GM03348 (cell line): ENCODE measurements around the gene RAVER1.
"Not testable (repeated sequence)": the region's sequence is repeated elsewhere in the genome, so short reads cannot be mapped to it uniquely, and the experiment has no call there.

ENCODE experiments used
- DNase-seq: peaks from one replicate; pipeline ENCODE4 v3.0.0; 2012; ENCODE audit warnings: low spot score

RAVER1 gene

DNA sequence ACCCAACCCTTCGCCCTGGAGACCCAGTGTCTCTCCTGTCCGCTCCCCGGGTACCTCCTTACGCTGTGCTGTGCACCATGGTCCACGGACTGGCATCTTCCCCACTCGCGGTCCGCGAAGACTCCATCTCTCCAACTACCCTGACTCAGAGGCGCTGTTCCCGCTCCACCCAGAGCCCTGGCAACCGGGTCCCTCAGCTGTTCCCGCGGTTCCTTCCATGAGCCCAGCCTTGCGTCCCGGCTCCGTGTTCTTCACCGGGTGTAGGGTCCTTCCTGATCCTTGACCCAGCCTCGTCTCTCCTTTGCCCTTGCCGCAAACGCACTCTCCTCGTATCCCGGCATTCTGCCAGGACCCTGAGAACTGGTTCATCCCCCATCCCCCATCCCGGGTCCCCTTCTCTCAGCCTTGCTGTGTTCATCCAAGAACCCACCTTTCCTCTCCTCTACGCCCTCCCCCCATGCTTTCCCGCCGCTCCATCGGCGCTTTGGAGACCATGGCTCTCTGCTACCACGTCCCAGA lies 42.9 kb downstream of the RAVER1 start:
- no peak for DNase-seq

DNA sequence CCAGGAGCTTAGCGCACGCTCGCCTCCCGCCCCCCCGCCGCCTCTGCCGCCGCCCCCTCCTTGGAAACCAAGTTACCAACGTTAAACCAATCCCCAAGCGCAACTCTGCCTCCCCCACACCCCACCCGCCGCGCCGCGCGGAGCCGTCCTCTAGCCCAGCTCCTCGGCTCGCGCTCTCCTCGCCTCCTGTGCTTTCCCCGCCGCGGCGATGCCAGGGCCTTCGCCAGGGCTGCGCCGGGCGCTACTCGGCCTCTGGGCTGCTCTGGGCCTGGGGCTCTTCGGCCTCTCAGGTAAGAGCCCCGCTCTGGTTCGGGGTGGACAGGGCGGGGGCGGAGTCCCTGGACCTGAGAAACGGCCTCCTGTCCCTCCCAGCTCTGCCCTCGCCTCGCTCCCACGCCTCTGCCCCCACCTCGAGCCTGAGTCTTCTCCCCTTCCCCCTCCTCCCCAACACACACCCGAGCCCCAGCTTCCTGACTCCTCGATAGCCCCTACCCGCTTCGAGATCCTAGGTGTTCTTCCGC lies 43.4 kb downstream of the RAVER1 start, which contains the start of gene ICAM5:
ICAM5 (plus strand) TSS at position 117 of the 521 bp plus-strand sequence; CDS start at position 209, 92 bp downstream.
- DNase-seq, result peak; percentile 50

DNA sequence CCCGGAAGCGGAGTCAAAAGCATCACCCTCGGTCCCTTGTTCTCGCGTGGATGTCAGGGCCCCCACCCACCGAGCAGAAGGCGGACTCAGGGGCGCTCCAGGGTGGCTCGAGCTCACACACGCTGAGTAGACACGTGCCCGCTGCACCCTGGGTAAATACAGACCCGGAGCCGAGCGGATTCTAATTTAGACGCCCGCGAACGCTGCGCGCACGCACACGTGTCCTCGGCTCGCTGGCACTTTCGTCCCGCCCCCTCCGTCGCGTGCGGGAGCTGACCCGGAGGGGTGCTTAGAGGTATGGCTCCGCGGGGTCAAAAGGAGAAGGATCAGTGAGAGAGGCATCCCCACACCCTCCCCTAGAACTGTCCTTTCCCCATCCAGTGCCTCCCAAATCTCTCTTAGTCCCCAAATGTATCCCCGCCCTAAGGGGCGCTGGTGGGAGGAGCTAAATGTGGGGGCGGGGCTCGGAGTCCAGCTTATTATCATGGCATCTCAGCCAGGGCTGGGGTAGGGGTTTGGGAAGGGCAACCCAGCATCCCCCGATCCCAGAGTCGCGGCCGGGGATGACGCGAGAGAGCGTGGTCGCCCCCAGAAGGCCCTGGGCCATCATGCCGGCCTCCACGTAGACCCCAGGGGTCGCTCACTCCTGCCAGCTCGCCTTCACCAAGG lies 44.0 kb downstream of the RAVER1 start:
- DNase-seq, result peak; percentile 64

DNA sequence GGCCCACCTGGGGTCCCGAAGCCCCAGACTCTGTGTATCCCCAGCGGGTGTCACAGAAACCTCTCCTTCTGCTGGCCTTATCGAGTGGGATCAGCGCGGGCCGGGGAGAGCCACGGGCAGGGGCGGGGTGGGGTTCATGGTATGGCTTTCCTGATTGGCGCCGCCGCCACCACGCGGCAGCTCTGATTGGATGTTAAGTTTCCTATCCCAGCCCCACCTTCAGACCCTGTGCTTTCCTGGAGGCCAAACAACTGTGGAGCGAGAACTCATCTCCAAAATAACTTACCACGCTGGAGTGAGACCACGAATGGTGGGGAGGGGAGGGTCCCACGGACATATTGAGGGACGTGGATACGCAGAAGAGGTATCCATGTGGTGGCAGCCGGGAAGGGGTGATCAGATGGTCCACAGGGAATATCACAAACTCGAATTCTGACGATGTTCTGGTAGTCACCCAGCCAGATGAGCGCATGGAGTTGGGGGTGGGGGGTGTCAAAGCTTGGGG lies 44.6 kb downstream of the RAVER1 start:
- peak; percentile 84 for DNase-seq

DNA sequence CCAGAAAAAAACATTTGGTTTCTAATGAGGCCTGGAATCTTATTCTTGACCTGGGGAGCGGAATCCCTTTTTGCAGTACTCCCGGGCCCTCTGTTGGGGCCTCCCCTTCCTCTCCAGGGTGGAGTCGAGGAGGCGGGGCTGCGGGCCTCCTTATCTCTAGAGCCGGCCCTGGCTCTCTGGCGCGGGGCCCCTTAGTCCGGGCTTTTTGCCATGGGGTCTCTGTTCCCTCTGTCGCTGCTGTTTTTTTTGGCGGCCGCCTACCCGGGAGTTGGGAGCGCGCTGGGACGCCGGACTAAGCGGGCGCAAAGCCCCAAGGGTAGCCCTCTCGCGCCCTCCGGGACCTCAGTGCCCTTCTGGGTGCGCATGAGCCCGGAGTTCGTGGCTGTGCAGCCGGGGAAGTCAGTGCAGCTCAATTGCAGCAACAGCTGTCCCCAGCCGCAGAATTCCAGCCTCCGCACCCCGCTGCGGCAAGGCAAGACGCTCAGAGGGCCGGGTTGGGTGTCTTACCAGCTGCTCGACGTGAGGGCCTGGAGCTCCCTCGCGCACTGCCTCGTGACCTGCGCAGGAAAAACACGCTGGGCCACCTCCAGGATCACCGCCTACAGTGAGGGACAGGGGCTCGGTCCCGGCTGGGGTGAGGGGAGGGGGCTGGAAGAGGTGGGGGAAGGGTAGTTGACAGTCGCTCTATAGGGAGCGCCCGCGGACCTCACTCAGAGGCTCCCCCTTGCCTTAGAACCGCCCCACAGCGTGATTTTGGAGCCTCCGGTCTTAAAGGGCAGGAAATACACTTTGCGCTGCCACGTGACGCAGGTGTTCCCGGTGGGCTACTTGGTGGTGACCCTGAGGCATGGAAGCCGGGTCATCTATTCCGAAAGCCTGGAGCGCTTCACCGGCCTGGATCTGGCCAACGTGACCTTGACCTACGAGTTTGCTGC lies 46.3 kb downstream of the RAVER1 start, which contains the start of gene ICAM4:
ICAM4 (plus strand) TSS at position 153 of the 935 bp plus-strand sequence; CDS start at position 211, 58 bp downstream.
- no peak for DNase-seq

DNA sequence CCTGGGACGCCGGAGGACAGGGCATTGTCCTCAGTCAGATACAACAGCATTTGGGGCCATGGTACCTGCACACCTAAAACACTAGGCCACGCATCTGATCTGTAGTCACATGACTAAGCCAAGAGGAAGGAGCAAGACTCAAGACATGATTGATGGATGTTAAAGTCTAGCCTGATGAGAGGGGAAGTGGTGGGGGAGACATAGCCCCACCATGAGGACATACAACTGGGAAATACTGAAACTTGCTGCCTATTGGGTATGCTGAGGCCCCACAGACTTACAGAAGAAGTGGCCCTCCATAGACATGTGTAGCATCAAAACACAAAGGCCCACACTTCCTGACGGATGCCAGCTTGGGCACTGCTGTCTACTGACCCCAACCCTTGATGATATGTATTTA lies 47.9 kb downstream of the RAVER1 start:
- no peak for DNase-seq

DNA sequence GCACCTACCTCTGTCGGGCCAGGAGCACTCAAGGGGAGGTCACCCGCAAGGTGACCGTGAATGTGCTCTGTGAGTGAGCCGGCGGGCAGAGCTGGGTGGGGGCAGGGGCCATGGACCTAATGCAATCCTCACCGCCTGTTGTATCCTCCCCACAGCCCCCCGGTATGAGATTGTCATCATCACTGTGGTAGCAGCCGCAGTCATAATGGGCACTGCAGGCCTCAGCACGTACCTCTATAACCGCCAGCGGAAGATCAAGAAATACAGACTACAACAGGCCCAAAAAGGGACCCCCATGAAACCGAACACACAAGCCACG lies 48.4 kb downstream of the RAVER1 start:
- DNase-seq, result no peak

DNA sequence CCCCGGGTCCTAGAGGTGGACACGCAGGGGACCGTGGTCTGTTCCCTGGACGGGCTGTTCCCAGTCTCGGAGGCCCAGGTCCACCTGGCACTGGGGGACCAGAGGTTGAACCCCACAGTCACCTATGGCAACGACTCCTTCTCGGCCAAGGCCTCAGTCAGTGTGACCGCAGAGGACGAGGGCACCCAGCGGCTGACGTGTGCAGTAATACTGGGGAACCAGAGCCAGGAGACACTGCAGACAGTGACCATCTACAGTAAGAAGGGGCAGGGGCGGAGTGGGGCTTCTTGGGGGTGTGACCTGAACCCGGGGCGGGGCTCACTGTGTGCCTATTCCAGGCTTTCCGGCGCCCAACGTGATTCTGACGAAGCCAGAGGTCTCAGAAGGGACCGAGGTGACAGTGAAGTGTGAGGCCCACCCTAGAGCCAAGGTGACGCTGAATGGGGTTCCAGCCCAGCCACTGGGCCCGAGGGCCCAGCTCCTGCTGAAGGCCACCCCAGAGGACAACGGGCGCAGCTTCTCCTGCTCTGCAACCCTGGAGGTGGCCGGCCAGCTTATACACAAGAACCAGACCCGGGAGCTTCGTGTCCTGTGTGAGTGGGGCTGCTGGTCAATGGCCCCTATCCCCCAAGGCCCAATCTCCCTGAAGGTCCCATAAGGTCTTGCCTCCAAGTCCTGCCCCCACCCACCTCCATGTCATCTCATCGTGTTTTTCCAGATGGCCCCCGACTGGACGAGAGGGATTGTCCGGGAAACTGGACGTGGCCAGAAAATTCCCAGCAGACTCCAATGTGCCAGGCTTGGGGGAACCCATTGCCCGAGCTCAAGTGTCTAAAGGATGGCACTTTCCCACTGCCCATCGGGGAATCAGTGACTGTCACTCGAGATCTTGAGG lies 49.0 kb downstream of the RAVER1 start:
- DNase-seq, result no peak

DNA sequence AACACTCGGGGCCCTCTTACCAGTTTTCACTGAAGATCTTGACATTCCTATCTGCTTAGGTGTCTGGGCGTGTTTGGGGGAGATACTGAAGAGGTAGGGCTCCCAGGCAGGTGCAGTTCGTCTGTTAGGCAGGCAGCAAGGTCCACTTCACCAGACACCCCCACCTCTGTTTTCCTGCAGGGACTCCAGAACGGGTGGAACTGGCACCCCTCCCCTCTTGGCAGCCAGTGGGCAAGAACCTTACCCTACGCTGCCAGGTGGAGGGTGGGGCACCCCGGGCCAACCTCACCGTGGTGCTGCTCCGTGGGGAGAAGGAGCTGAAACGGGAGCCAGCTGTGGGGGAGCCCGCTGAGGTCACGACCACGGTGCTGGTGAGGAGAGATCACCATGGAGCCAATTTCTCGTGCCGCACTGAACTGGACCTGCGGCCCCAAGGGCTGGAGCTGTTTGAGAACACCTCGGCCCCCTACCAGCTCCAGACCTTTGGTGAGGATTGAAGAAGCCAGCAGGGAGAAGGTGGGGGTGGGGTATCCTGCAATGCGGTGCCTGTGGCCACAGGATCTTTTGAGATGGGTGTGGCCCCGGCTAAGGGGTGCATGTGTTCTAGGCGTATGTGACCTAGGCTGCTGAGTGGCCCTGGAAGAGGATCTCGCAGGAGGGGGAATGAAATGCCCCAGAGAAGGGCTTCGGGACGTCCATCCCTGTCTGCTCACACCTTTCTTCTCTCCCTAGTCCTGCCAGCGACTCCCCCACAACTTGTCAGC lies 49.8 kb downstream of the RAVER1 start:
- no peak for DNase-seq

DNA sequence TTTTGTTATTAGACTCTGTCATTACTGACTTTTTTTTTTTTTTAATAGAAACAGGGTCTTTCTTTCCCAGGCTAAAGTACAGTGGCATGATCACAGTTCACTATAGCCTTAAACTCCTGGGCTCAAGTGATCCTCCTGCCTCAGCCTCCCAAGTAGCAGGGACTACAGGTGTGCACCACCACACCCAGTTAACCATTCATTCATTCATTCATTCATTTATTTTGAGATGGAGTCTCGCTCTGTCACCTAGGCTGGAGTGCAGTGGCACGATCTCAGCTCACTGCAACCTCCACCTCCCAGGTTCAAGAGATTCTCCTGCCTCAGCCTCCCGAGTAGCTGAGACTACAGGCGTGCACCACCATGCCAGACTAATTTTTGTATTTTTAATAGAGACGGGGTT lies 51.3 kb downstream of the RAVER1 start:
- not testable (repeated sequence) for DNase-seq

DNA sequence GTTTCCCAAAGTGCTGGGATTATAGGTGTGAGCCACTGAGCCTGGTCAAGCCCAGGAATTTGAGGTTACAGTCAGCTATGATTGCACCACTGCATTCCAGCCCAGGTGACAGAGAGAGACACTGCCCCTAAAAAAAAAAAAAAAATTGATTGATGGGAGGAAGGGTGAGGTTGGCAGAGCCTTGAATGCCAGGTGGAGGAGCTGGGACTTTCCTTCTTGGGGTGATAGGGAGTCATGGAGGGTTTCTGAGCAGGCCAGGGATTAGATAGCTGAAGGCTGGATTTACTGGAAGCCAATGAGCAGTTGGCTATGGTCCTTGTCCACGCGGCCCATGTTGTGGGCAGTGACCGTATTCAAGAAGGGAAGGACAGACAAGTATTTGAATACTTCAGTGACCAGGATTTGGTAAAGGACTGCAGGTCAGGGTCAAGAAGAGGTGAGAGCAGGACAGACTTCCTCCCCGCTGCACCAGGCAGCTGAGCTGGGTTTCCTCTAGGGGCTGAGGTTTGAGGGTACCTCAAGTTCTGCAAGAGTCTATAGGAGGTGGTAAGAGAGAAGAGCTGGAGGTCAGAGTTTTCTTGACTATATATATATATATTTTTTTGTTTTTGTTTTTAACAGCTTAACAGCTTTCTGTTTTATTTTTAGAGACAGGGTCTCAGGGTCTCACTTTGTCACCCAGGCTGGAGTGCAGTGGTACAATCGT lies 53.4 kb downstream of the RAVER1 start:
- no peak for DNase-seq

DNA sequence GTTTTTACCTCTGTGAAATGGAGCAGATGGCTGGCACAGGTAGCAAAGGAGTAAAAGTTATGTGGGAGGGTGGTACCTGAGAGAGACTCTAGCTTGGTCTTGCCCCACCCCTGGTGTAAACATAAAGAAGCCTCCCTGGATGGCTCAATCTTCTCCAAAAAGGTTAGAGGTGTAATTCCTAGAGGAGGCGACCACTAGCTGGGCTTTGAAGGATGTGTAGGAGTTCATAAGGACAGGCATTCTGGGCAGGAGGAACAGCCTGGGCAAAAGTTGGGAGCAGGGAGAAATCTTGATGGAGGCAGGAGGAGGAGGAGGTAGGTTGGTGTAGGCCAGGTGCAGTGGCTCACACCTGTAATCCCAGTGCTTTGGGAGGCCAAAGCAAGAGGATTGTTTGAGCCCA lies 54.4 kb downstream of the RAVER1 start:
- DNase-seq, result no peak

DNA sequence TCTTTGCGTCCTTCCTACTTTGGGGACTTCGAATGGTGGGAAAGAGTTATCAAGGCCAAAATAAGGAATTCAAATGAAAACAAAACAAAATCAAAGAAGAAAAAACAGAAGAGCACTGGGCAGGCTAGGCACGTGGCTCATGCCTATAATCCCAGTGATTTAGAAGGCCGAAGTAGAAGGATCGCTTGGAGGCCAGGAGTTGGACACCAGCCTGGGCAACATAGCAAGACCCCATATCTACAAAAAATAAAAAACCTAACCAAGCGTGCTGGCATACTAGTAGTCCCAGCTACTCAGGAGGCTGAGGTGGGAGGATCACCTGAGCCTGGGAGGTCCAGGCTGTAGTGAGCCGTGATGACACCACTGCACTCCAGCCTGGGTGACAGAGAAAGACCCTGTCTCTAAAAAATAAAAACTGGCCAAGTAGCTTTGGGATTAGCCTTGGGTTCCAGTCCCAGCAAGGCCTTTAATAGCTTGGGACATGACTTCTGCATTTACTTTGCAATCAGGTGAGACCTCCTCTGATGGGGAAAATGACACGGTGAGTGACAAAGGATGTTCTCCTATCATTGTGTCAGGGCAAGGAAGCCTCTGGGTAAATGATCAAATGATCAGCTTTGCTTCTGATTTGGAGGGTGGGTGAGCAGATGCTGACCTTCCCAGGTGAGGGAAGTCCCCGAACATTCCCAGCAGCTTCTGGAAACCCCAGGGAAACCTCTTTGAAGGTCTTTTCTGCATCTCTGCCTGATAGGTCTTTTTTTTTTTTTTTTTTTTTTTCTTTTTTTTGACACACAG lies 55.3 kb downstream of the RAVER1 start:
- DNase-seq, result no peak

DNA sequence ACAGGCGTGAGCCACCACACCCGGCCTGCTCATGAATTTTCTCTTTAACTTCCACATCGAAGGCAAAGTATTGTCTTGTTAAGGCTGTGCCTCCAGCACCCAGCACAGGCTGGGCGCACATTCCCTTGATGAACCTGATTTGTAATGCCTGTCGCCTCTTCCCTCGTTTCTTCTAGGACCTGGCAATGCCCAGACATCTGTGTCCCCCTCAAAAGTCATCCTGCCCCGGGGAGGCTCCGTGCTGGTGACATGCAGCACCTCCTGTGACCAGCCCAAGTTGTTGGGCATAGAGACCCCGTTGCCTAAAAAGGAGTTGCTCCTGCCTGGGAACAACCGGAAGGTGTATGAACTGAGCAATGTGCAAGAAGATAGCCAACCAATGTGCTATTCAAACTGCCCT lies 58.7 kb downstream of the RAVER1 start:
- DNase-seq, result no peak

DNA sequence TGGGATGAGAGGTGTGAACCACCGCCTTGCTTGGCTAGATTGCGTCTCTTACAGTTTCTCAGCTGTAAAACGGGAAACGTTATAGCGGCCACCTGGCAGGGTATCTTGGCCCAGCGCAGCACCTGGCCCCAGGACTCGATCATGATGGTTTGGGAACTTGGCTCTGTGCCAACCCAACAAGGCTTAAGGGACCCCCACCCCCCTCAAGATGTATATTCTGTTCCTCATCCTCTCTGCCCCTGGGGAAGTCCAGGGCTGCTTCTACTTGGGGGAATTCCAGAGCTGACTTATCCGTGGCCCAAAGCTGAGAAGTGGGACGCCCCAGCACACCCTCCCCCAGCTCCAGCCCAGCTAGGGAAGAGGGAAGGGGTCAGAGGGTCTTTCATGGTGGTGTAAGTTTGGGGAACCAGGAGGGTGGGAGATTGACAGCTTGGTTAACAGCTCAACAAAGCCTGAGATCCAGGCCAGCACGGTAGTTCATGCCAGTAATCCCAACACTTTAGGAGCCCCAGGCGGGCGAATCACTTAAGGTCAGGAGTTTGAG lies 61.7 kb downstream of the RAVER1 start:
- no peak for DNase-seq

DNA sequence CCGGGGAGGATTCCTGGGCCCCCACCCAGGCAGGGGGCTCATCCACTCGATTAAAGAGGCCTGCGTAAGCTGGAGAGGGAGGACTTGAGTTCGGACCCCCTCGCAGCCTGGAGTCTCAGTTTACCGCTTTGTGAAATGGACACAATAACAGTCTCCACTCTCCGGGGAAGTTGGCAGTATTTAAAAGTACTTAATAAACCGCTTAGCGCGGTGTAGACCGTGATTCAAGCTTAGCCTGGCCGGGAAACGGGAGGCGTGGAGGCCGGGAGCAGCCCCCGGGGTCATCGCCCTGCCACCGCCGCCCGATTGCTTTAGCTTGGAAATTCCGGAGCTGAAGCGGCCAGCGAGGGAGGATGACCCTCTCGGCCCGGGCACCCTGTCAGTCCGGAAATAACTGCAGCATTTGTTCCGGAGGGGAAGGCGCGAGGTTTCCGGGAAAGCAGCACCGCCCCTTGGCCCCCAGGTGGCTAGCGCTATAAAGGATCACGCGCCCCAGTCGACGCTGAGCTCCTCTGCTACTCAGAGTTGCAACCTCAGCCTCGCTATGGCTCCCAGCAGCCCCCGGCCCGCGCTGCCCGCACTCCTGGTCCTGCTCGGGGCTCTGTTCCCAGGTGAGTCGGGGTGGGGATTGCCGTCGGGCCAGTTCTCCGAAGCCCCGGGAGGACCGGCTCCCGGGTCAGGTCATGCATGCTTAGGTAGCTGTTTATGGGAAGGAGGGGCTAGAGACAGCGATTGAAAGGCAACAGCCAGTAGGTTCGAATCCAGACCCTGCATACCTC lies 62.5 kb downstream of the RAVER1 start, which contains the start of gene ICAM1:
ICAM1 (plus strand) TSS at position 505 of the 779 bp plus-strand sequence; CDS start at position 545, 40 bp downstream.
- DNase-seq, result peak; percentile 78

DNA sequence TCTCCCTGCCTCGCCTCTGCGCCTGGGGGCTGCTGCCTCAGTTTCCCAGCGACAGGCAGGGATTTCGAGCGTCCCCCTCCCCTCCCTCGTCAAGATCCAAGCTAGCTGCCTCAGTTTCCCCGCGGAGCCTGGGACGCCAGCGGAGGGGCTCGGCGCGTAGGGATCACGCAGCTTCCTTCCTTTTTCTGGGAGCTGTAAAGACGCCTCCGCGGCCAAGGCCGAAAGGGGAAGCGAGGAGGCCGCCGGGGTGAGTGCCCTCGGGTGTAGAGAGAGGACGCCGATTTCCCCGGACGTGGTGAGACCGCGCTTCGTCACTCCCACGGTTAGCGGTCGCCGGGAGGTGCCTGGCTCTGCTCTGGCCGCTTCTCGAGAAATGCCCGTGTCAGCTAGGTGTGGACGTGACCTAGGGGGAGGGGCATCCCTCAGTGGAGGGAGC lies 63.1 kb downstream of the RAVER1 start:
- peak; percentile 41 for DNase-seq
